ENCODE results near the gene MAPKAP1.

DNA sequence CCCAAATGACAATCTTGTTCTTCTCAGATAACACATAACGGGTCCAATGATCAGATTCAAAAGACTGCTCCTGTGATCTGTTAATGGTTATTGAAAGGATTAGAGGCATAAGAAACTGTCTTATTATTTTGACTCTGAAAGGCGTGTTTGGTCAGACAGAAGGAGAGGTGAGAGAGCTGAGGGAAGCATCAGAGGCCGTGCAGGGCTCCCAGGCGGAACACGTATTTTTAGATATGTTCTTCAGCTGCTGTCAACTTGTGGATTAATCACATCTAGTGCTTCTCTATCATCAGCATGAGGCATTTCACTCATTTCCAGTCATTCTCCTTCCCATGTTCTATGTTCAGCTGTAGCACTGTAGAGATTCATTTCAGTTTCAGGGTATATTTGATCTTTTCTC is 199.8 kb downstream of the MAPKAP1 start:
- no peak for TF ChIP-seq SPI1 (IDR thresholded peaks at IDR 0.05; ENCODE audit: borderline replicate concordance, low read depth)
- TF ChIP-seq, protein P1, sequence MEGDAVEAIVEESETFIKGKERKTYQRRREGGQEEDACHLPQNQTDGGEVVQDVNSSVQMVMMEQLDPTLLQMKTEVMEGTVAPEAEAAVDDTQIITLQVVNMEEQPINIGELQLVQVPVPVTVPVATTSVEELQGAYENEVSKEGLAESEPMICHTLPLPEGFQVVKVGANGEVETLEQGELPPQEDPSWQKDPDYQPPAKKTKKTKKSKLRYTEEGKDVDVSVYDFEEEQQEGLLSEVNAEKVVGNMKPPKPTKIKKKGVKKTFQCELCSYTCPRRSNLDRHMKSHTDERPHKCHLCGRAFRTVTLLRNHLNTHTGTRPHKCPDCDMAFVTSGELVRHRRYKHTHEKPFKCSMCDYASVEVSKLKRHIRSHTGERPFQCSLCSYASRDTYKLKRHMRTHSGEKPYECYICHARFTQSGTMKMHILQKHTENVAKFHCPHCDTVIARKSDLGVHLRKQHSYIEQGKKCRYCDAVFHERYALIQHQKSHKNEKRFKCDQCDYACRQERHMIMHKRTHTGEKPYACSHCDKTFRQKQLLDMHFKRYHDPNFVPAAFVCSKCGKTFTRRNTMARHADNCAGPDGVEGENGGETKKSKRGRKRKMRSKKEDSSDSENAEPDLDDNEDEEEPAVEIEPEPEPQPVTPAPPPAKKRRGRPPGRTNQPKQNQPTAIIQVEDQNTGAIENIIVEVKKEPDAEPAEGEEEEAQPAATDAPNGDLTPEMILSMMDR (IDR thresholded peaks at IDR 0.05; ENCODE audit: insufficient read depth, low read length), result no peak

Data from HL-60 (cell line).